ENCODE data around the gene KIF26B. TPM values are rescaled to one million over a fixed set of nuclear protein-coding genes. Genes with fewer than 3 reads are reported as not detected.

KIF26B gene
- polyA plus RNA-seq, 1 donor from 2014 or later = 6.3 TPM

DNA sequence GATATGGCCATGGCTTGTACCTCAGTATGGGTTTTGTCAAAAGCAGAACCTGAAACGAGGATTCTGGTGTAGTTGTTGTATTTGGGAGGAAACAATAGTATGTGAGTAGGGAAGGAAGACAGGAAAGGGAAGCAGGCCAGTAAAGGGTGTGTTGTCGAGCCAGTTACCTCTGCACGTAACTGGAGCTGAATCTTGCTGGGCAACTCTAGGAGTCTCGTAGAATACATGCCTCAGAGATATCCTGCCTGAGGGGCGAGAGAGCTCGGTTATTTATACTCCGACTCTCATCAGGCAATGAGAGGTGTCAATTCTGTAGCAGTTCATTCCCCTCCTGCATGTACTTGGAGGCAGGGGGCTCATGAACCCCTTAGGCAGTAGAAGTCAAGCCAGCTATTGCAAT is 45.9 kb upstream of the KIF26B start (continued):
- TF ChIP-seq, protein P1, sequence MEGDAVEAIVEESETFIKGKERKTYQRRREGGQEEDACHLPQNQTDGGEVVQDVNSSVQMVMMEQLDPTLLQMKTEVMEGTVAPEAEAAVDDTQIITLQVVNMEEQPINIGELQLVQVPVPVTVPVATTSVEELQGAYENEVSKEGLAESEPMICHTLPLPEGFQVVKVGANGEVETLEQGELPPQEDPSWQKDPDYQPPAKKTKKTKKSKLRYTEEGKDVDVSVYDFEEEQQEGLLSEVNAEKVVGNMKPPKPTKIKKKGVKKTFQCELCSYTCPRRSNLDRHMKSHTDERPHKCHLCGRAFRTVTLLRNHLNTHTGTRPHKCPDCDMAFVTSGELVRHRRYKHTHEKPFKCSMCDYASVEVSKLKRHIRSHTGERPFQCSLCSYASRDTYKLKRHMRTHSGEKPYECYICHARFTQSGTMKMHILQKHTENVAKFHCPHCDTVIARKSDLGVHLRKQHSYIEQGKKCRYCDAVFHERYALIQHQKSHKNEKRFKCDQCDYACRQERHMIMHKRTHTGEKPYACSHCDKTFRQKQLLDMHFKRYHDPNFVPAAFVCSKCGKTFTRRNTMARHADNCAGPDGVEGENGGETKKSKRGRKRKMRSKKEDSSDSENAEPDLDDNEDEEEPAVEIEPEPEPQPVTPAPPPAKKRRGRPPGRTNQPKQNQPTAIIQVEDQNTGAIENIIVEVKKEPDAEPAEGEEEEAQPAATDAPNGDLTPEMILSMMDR (IDR thresholded peaks at IDR 0.05; ENCODE audit: poor library complexity, severe bottlenecking) = no peak
- no peak for TF ChIP-seq POLR2AphosphoS5 (IDR thresholded peaks at IDR 0.05)

DNA sequence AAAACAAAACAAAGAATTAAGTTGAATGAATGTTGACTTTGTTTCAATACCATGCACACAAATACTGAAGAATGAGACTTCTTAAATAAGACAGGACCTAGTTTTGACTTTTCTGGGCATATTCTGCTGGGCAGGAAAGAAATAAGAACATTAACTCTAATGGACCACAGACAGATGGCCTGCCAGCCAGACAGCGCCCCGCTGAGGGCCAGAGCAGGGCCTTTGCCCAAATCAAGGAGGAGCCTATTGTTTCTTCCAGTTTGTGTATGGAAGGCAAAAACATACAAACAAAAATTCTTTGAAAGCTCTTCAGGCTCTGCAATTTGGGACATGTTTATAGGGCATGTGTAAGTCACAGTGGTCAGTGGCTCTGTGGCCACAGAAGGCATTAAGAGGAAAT is 44.4 kb upstream of the KIF26B start:
- no peaks in the 10 kb centered on the region for H3K36me3 ChIP-seq (ENCODE audit: insufficient read depth, low read length)
- H4K20me1 ChIP-seq (ENCODE audit: insufficient read depth) = no peaks in the 10 kb centered on the region
- H3K9me2 ChIP-seq (ENCODE audit: insufficient read depth, low read length) = no peaks in the 10 kb centered on the region
- H3F3A ChIP-seq (ENCODE audit: insufficient read depth, low read length, poor library complexity, severe bottlenecking) = no peaks in the 10 kb centered on the region
- H3K79me2 ChIP-seq (replicated peaks; ENCODE audit: insufficient read depth, low read length) = no peaks in the 10 kb centered on the region
- no peak overlapping the region for H3K27ac ChIP-seq (ENCODE audit: low read length)
- TF ChIP-seq REST (IDR thresholded peaks at IDR 0.05; ENCODE audit: borderline replicate concordance) (no peak), SMC3 (conservative IDR thresholded peaks at IDR 0.05; ENCODE audit: poor library complexity) (no peak), POLR2AphosphoS5 (IDR thresholded peaks at IDR 0.05) (no peak)
- no peak overlapping the region for H3K4me2 ChIP-seq (ENCODE audit: low read length)
- H3K4me3 ChIP-seq (ENCODE audit: low read length) = no peak overlapping the region
- no peaks in the 10 kb centered on the region for H3K27me3 ChIP-seq (ENCODE audit: insufficient read depth, low read depth, low read length)
- no peaks in the 10 kb centered on the region for H3K9me3 ChIP-seq (ENCODE audit: low read length)
- H2AFZ ChIP-seq (ENCODE audit: low read depth, low read length) = no peak overlapping the region
- H3K9ac ChIP-seq (ENCODE audit: low read length) = no peak overlapping the region

GRCh38 chr1:245111073-245111472 is 43.7 kb upstream of the KIF26B start:
- H2AFZ ChIP-seq (ENCODE audit: low read depth, low read length) = no peak overlapping the region
- H3K9me3 ChIP-seq (ENCODE audit: low read length) = no peaks in the 10 kb centered on the region
- H3K79me2 ChIP-seq (replicated peaks; ENCODE audit: insufficient read depth, low read length) = no peaks in the 10 kb centered on the region
- no peaks in the 10 kb centered on the region for H4K20me1 ChIP-seq (ENCODE audit: insufficient read depth)
- no peaks in the 10 kb centered on the region for H3K27me3 ChIP-seq (ENCODE audit: insufficient read depth, low read depth, low read length)
- H3K4me3 ChIP-seq (ENCODE audit: low read length) = no peak overlapping the region
- H3K9ac ChIP-seq (ENCODE audit: low read length) = no peak overlapping the region
- H3K36me3 ChIP-seq (ENCODE audit: insufficient read depth, low read length) = no peaks in the 10 kb centered on the region
- no peaks in the 10 kb centered on the region for H3K9me2 ChIP-seq (ENCODE audit: insufficient read depth, low read length)
- no peak for TF ChIP-seq SMC3 (conservative IDR thresholded peaks at IDR 0.05; ENCODE audit: poor library complexity)
- no peak for TF ChIP-seq REST (IDR thresholded peaks at IDR 0.05; ENCODE audit: borderline replicate concordance)
- no peak for TF ChIP-seq RAD21 (conservative IDR thresholded peaks at IDR 0.05)
- no peak for TF ChIP-seq MXI1 (conservative IDR thresholded peaks at IDR 0.05; ENCODE audit: poor library complexity, severe bottlenecking)
- no peak for TF ChIP-seq EZH2 (IDR thresholded peaks at IDR 0.05; ENCODE audit: borderline replicate concordance, insufficient read depth, low read length, poor library complexity, severe bottlenecking)
- no peak for TF ChIP-seq TAF1 (IDR thresholded peaks at IDR 0.05; ENCODE audit: low read depth)
- TF ChIP-seq EP300 (conservative IDR thresholded peaks at IDR 0.05; ENCODE audit: poor library complexity, severe bottlenecking) = no peak
- TF ChIP-seq, protein P1 (IDR thresholded peaks at IDR 0.05; ENCODE audit: poor library complexity, severe bottlenecking) = no peak
- TF ChIP-seq POLR2AphosphoS5 (IDR thresholded peaks at IDR 0.05) = no peak
- H3F3A ChIP-seq (ENCODE audit: insufficient read depth, low read length, poor library complexity, severe bottlenecking) = no peaks in the 10 kb centered on the region
- no peak overlapping the region for H3K4me2 ChIP-seq (ENCODE audit: low read length)
- H3K27ac ChIP-seq (ENCODE audit: low read length) = no peak overlapping the region

Measured in neural cell (in vitro differentiated cells).